Lower leg skin (tissue), 4 donors: Measurements from ENCODE around the gene IQUB. TPM values are rescaled to one million over a fixed set of nuclear protein-coding genes. Genes with fewer than 3 reads are reported as not detected.
"Not testable (repeated sequence)": the region's sequence is repeated elsewhere in the genome, so short reads cannot be mapped to it uniquely, and the experiment has no call there.

Experiments used
- DNase-seq, 2 donors: peaks; one replicate each; pipeline ENCODE4 v3.0.0-alpha.2; 2019; ENCODE audit warnings: low spot score in 2 of 2
- H3K4me3 ChIP-seq: fragments of 200-600 bp; sonication (generic); 2 replicates; pipeline ENCODE4 v1.5.1; 2017; ENCODE audit warnings: mild to moderate bottlenecking, low read depth; ENCODE audit not compliant: poor library complexity, severe bottlenecking
- CTCF ChIP-seq, 3 donors: fragments of 450-650 bp; IDR thresholded peaks; one replicate each; pipeline ENCODE4 v1.5.1; 2016; ENCODE audit warnings: antibody characterized with exemption in 3 of 3, mild to moderate bottlenecking in 3 of 3, moderate library complexity in 2 of 3
- POLR2A ChIP-seq, 2 donors: fragments of 450-650 bp; IDR thresholded peaks; one replicate each; pipeline ENCODE4 v1.6.1; 2016 to 2017; ENCODE audit warnings: antibody characterized with exemption in 2 of 2, mild to moderate bottlenecking in 1 of 2, moderate library complexity in 1 of 2
- WGBS, 2 donors: methylation state at CpG; one replicate each; pipeline ENCODE4 v1.1.5; 2018; 5-methylcytosine and 5-hydroxymethylcytosine counted together
- intact Hi-C: fragments of 100-400 bp; cut with DNase I; formaldehyde crosslinking; loops from one replicate; pipeline ENCODE4 v1.15.0; 2023; ENCODE audit warnings: low total_unique reads
- total RNA-seq, 4 donors: library from RNA; depleted of rRNA; stranded (reverse); fragments of >200 nt; gene quantifications; one replicate each; pipeline ENCODE4 v1.1.0, GENCODE V29; 2016

IQUB gene
- total RNA-seq, 4 donors from 2014 or later: 0.22 to 0.55 TPM; not detected in 2

GRCh38 chr7:123485721-123486120, 48.7 kb downstream of the IQUB start:
- H3K4me3 ChIP-seq: no peak overlapping the region
- intact Hi-C loops: no loop called here
- 90 to 94% methylated on average over 2 of the region's 2 CpGs for WGBS, 2 donors
- no peak for DNase-seq
- TF ChIP-seq POLR2A (IDR thresholded peaks at IDR 0.05): no peak
- TF ChIP-seq CTCF (IDR thresholded peaks at IDR 0.05): no peak

- TF ChIP-seq CTCF (IDR thresholded peaks at IDR 0.05) (no peak), POLR2A (IDR thresholded peaks at IDR 0.05) (no peak)
- 92 to 93% methylated on average over 1 of the region's 1 CpG for WGBS, 2 donors
Measured at GRCh38 chr7:123485187-123485586, 49.2 kb downstream of the IQUB start.

GRCh38 chr7:123484199-123484598, 50.2 kb downstream of the IQUB start:
- DNase-seq: no peak
- H3K4me3 ChIP-seq: no peak overlapping the region
- TF ChIP-seq POLR2A (IDR thresholded peaks at IDR 0.05) (no peak), CTCF (IDR thresholded peaks at IDR 0.05) (no peak)
- WGBS, 2 donors: 82 to 87% methylated on average over 2 of the region's 2 CpGs
- intact Hi-C loops: no loop called here

More at GRCh38 chr7:123485187-123485586, 49.2 kb downstream of the IQUB start:
- no peak for DNase-seq
- intact Hi-C loops: no loop called here
- no peak overlapping the region for H3K4me3 ChIP-seq

- 73 to 75% methylated on average over 3 of the region's 3 CpGs for WGBS, 2 donors
- intact Hi-C loops: no loop called here
- no peak for DNase-seq
- TF ChIP-seq POLR2A (IDR thresholded peaks at IDR 0.05): no peak
- TF ChIP-seq CTCF (IDR thresholded peaks at IDR 0.05): no peak
- H3K4me3 ChIP-seq: no peak overlapping the region
Measured at GRCh38 chr7:123480107-123480506, 54.3 kb downstream of the IQUB start.

GRCh38 chr7:123478056-123478455, 56.3 kb downstream of the IQUB start:
- DNase-seq, intact Hi-C loops: not testable (repeated sequence)
- WGBS, 2 donors: 92 to 94% methylated on average over 1 of the region's 1 CpG

GRCh38 chr7:123472750-123473445, 61.5 kb downstream of the IQUB start:
- DNase-seq: no peak
- H3K4me3 ChIP-seq: no peak overlapping the region
- 27 to 48% methylated on average over 2 of the region's 2 CpGs for WGBS, 2 donors
- TF ChIP-seq POLR2A (IDR thresholded peaks at IDR 0.05) (no peak), CTCF (IDR thresholded peaks at IDR 0.05) (no peak)
- intact Hi-C loops: no loop called here

More at GRCh38 chr7:123478056-123478455, 56.3 kb downstream of the IQUB start:
- not testable (repeated sequence) for H3K4me3 ChIP-seq
